ENCODE results near the gene EPB41L1. TPM values are rescaled to one million over a fixed set of nuclear protein-coding genes. Genes with fewer than 3 reads are reported as not detected.

Gene EPB41L1
- total RNA-seq, 2 donors from 2014 or later, result 32.3 to 36.7 TPM

GRCh38 chr20:36274181-36274841, 119.8 kb downstream of the EPB41L1 start:
- Mint-ChIP-seq H3K27me3 (ENCODE audit: insufficient read depth) (no peaks in the 10 kb centered on the region), H3K27ac (no peak overlapping the region), H3K36me3 (ENCODE audit: low read depth) (no peaks in the 10 kb centered on the region), H3K9me3 (no peaks in the 10 kb centered on the region), H3K4me1 (no peaks in the 10 kb centered on the region), H3K4me3 (no peak overlapping the region)
- H3K4me1 ChIP-seq (ENCODE audit: control insufficient read depth, insufficient read depth, low read length), result no peaks in the 10 kb centered on the region
- H3K9me3 ChIP-seq (ENCODE audit: control insufficient read depth, low read length), result no peaks in the 10 kb centered on the region
- no peaks in the 10 kb centered on the region for H3K36me3 ChIP-seq (ENCODE audit: control insufficient read depth, insufficient read depth, low read length)
- H3K4me3 ChIP-seq (ENCODE audit: low read length), result no peak overlapping the region
- H3K27me3 ChIP-seq (ENCODE audit: control insufficient read depth, insufficient read depth, low read length, poor library complexity, severe bottlenecking), result no peaks in the 10 kb centered on the region
- peak overlapping the region; percentile 72 for H3K27ac ChIP-seq (ENCODE audit: low read depth, low read length)
- no peak overlapping the region for H3K9ac ChIP-seq (ENCODE audit: extremely low read depth, low read length, poor library complexity, severe bottlenecking)
- TF ChIP-seq CTCF (conservative IDR thresholded peaks at IDR 0.05), result no peak
- 68 to 77% methylated on average over 4 to 20 of the region's 20 CpGs for WGBS, 2 experiments (ENCODE audit: insufficient coverage in 1 of 2, insufficient read length in 1 of 2)
- DNase-seq, result no peak

GRCh38 chr20:36275011-36275410, 120.5 kb downstream of the EPB41L1 start:
- no peaks in the 10 kb centered on the region for H3K4me1 Mint-ChIP-seq
- no peaks in the 10 kb centered on the region for H3K27me3 ChIP-seq (ENCODE audit: control insufficient read depth, insufficient read depth, low read length, poor library complexity, severe bottlenecking)
- DNase-seq, result no peak
- H3K9ac ChIP-seq (ENCODE audit: extremely low read depth, low read length, poor library complexity, severe bottlenecking), result no peak overlapping the region
- 82 to 89% methylated on average over 4 to 5 of the region's 5 CpGs for WGBS, 2 experiments (ENCODE audit: insufficient coverage in 1 of 2, insufficient read length in 1 of 2)
- no peaks in the 10 kb centered on the region for H3K27me3 Mint-ChIP-seq (ENCODE audit: insufficient read depth)
- no peaks in the 10 kb centered on the region for H3K36me3 Mint-ChIP-seq (ENCODE audit: low read depth)
- no peak overlapping the region for H3K27ac Mint-ChIP-seq
- H3K4me3 Mint-ChIP-seq, result no peak overlapping the region
- H3K4me3 ChIP-seq (ENCODE audit: low read length), result no peak overlapping the region
- no peak for TF ChIP-seq CTCF (conservative IDR thresholded peaks at IDR 0.05)
- H3K27ac ChIP-seq (ENCODE audit: low read depth, low read length), result no peak overlapping the region
- H3K9me3 ChIP-seq (ENCODE audit: control insufficient read depth, low read length), result no peaks in the 10 kb centered on the region
- H3K36me3 ChIP-seq (ENCODE audit: control insufficient read depth, insufficient read depth, low read length), result no peaks in the 10 kb centered on the region
- H3K9me3 Mint-ChIP-seq, result no peaks in the 10 kb centered on the region
- H3K4me1 ChIP-seq (ENCODE audit: control insufficient read depth, insufficient read depth, low read length), result no peaks in the 10 kb centered on the region

- H3K4me1 Mint-ChIP-seq, result no peaks in the 10 kb centered on the region
- no peak for DNase-seq
- H3K27me3 Mint-ChIP-seq (ENCODE audit: insufficient read depth), result no peaks in the 10 kb centered on the region
- no peak overlapping the region for H3K27ac ChIP-seq (ENCODE audit: low read depth, low read length)
- no peaks in the 10 kb centered on the region for H3K9me3 ChIP-seq (ENCODE audit: control insufficient read depth, low read length)
- H3K4me3 ChIP-seq (ENCODE audit: low read length), result no peak overlapping the region
- no peaks in the 10 kb centered on the region for H3K36me3 Mint-ChIP-seq (ENCODE audit: low read depth)
- no peaks in the 10 kb centered on the region for H3K36me3 ChIP-seq (ENCODE audit: control insufficient read depth, insufficient read depth, low read length)
- peak; percentile 23 for TF ChIP-seq CTCF (conservative IDR thresholded peaks at IDR 0.05)
- H3K27ac Mint-ChIP-seq, result no peak overlapping the region
- no peaks in the 10 kb centered on the region for H3K4me1 ChIP-seq (ENCODE audit: control insufficient read depth, insufficient read depth, low read length)
- H3K9ac ChIP-seq (ENCODE audit: extremely low read depth, low read length, poor library complexity, severe bottlenecking), result no peak overlapping the region
- H3K27me3 ChIP-seq (ENCODE audit: control insufficient read depth, insufficient read depth, low read length, poor library complexity, severe bottlenecking), result no peaks in the 10 kb centered on the region
- no peak overlapping the region for H3K4me3 Mint-ChIP-seq
- H3K9me3 Mint-ChIP-seq, result no peaks in the 10 kb centered on the region
- 92 to 97% methylated on average over 9 to 12 of the region's 12 CpGs for WGBS, 2 experiments (ENCODE audit: insufficient coverage in 1 of 2, insufficient read length in 1 of 2)
Measured at GRCh38 chr20:36275441-36276189, 121.1 kb downstream of the EPB41L1 start.
